MM.1S (cell line): Measurements from ENCODE around the gene TOP2B.

Source experiments
- EZH2 ChIP-seq: fragments of 300-600 bp; sonication (generic); optimal IDR thresholded peaks from 2 replicates; pipeline ENCODE3; 2017; ENCODE audit warnings: low read depth, mild to moderate bottlenecking, antibody characterized with exemption, low read length, mixed read lengths
- EZH2phosphoT487 ChIP-seq: fragments of 300-600 bp; sonication (generic); IDR thresholded peaks from 2 replicates; pipeline ENCODE4 v1.6.1; 2018; ENCODE audit warnings: antibody characterized with exemption, low read length
- TF ChIP-seq, protein P1 (sequence below): fragments of 300-600 bp; sonication (generic); IDR thresholded peaks from 2 replicates; pipeline ENCODE4 v1.5.1; 2016; ENCODE audit warnings: antibody characterized with exemption, low read length, mixed read lengths

GRCh38 chr3:25673738-25674298 lies 9.1 kb upstream of the TOP2B start:
- TF ChIP-seq, protein P1, sequence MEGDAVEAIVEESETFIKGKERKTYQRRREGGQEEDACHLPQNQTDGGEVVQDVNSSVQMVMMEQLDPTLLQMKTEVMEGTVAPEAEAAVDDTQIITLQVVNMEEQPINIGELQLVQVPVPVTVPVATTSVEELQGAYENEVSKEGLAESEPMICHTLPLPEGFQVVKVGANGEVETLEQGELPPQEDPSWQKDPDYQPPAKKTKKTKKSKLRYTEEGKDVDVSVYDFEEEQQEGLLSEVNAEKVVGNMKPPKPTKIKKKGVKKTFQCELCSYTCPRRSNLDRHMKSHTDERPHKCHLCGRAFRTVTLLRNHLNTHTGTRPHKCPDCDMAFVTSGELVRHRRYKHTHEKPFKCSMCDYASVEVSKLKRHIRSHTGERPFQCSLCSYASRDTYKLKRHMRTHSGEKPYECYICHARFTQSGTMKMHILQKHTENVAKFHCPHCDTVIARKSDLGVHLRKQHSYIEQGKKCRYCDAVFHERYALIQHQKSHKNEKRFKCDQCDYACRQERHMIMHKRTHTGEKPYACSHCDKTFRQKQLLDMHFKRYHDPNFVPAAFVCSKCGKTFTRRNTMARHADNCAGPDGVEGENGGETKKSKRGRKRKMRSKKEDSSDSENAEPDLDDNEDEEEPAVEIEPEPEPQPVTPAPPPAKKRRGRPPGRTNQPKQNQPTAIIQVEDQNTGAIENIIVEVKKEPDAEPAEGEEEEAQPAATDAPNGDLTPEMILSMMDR, result no peak
- TF ChIP-seq EZH2phosphoT487, result no peak
- TF ChIP-seq EZH2, result no peak
